CD4-positive, alpha-beta T cell treated with Interleukin-21 for 1 hour (primary cell): ENCODE results near the gene FADD.

Experiments
- DNase-seq: peaks from one replicate; pipeline ENCODE4 v3.0.0-alpha.2; 2020

Gene FADD, protein sequence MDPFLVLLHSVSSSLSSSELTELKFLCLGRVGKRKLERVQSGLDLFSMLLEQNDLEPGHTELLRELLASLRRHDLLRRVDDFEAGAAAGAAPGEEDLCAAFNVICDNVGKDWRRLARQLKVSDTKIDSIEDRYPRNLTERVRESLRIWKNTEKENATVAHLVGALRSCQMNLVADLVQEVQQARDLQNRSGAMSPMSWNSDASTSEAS

GRCh38 chr11:70202920-70203750 is at the start of gene FADD:
Gene FADD (plus strand): TSS chr11:70203296. CDS start chr11:70203460, 164 bp downstream.
- peak; percentile 94 for DNase-seq

DNA sequence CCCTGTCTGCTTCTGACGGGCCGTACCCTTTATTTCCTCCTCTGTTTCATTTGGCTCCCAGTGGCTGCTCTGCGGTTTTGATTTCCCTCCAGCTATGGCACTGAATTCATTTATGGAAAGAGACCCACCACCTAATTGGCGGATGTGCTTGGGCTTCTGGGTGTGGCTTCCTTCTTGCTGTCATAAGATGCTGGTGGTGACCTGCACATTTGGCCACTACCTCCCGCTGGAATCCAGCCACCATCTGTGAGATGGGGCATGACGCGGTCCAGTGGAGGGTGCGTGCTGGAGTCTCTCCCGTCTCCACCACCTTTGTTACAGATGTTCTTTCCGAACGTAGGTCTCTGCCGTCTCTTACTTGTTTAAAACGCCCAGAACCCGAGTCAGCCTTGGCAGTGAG is 47.7 kb upstream of the FADD start:
- DNase-seq: no peak

DNA sequence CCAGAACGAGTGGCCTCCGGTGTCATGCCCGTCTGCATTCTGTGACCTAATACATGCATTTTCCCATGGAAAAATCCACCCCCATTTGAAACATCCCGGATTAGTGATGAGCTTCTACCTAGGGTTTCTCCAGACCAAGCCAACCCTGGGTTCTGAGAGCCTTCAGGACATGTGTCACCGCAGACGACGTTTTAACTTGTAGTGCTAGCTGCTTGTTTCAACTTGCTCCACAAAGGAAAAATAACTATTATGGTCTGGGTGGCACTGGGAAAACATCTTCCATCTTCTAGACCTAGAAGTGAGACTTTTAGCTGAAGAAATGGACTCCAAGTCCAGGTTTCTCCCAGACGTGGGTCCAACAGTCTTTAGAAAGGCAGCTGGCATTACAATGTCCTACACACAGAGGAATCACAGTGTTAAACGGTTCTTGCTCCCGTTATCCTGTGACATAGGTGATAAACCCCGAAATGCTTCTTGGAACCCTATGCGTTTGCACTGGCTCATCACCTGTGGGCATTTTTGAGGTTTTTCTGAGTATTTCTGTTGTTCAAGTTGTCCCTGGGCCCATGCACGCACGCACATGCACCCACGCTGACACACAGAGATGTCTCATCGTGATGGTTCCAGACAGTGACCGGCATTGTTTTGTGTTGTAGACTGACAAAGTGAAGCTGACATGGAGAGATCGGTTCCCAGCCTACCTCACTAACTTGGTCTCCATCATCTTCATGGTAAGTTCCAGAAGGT is 46.6 kb upstream of the FADD start:
- no peak for DNase-seq

DNA sequence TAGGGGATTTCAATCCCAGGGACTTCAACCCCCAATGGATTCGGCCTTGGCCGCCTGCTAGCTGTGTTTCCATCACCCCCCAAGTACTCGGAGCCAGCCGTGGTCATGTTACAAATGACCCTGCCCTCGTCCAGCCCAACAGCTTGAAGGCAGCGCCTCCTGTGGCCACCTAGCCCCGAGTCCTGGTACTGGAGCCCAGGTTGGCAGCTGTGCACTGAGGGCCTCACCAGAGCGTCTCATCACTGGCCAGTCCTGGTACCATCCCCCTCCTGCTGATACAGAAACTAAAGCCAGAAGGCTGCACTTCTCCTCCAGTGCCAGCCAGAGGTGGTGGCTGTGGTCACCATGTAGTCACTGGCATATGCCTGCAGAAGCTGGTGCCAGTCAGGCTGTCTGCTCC is 44.9 kb upstream of the FADD start:
- DNase-seq: no peak

GRCh38 chr11:70158757-70159389 is 44.2 kb upstream of the FADD start:
- no peak for DNase-seq

- no peak for DNase-seq
These were observed 43.2 kb upstream of the FADD start for GRCh38 chr11:70159627-70160570.

- DNase-seq: no peak
These were observed 42.0 kb upstream of the FADD start for GRCh38 chr11:70161043-70161625.

DNA sequence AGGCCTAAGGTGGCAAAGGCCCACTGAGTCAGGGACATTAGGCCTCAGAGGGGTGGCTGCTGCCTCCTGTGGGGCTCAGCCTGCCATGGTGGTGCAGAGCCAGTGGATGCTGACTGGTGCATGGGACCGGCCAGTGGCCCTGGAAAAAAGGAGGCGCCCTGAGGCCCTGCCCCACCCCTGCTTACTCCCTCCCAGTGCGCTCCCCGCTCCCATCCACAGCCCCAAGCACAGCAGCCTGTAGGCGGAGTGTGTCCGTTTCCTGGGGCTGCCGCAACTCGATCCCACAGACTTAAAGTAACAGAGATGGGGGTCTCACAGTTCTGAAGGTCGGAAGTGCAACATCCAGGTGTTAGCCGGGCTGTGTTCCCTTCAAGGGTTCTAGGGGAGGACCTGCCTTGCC is 38.4 kb upstream of the FADD start:
- no peak for DNase-seq

- no peak for DNase-seq
These were observed 36.0 kb upstream of the FADD start for GRCh38 chr11:70167120-70167519.

GRCh38 chr11:70167723-70168404 is 35.2 kb upstream of the FADD start:
- no peak for DNase-seq

DNA sequence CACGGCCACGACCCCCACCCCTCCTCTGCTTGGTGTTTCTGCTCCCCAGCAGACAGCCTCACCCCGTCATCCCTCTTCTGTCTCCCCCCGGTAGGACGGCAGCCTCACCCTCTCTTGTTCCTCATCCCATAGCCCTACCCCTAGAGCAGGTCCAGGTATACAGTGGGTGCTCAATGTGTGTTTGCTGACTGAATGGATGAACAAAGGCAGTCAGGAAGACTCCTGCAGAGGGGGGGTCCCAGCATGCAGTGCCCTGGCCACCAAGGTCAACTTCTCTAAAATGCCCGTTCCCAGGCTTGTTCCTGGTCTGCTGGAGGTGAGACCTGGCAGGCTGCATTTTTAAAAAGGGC is 34.7 kb upstream of the FADD start:
- DNase-seq: no peak

GRCh38 chr11:70169127-70169526 is 34.0 kb upstream of the FADD start:
- no peak for DNase-seq

DNA sequence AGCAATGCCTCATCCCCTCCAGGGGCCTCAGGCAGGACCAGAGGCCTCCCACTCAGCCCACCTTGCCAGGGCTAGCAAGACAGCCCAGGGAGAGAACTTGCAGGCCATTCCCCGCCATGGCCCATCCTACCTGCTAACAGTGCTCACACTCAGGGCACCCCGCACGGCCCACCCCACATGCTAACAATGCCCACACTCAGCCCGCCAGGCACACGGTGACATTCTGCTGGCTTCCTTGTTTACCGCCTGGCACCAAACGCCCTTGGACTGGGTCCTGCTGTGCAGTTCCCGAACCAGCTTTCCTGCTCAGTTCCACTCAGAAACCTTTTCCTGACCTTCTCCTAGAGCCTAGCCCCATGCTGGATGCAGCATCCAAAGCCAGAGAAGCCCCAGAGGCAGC is 33.5 kb upstream of the FADD start:
- DNase-seq: no peak

GRCh38 chr11:70170596-70171210 is 32.4 kb upstream of the FADD start:
- no peak for DNase-seq

GRCh38 chr11:70173018-70173417 is 30.1 kb upstream of the FADD start:
- no peak for DNase-seq

- no peak for DNase-seq
These were observed 28.4 kb upstream of the FADD start for GRCh38 chr11:70174547-70175235.

DNA sequence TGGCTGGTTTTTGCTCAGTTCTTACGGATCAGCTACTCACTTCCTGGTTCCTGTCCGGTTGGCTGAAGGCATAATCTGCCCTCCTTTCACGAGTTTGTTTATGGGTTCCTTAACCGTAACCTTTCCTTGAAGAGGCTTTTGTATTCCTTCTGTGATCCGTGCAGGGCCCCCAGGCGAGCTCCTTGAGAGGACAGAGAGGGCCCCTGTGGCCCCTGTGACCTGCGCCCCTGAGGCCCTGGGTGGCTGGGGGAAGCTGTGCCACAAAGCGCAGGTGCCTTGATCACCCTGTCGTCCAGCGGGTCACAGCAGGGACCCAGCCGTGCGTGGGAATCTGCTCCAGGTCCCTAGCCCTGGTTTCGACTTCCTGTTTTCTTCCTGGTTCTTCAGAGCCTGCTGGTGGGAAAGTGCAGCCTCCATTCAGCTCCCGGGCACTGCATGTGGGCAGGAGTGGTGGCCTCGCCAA is 27.8 kb upstream of the FADD start:
- DNase-seq: no peak

DNA sequence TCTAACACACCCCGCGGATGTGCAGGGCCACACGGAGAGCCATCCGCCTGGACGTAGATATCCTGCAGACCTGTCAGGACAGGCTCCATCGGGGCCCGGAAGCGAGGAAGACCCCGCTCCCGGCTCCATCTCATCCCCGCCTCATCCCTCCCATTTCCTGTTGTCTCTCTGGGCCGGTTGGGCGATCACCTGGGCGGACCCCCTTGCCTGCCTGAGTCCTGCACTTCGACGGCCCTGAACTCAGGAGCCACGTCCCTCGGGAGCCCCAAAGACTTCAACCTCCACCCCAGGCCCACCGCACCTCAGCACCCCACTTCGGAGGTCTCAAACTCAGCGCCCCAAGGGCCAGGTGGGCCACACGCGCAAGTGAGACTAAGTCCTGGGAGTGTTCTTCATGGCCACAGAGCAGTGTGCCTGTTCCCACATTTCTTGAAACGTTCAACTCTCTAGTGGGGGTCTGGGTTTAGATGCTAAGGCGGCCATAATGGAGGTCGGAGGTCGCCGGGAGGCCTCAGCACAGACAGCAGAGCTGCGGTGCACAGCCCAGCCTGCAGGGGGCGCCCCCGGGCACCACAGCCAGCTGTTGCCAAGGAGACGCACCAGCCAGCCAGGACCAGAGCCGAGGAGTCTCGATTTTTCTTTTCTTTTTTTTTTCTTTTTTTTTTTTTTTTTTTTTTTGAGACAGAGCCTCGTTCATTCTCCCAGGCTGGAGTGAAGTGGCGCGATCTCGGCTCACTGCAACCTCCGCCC is 26.0 kb upstream of the FADD start:
- DNase-seq: peak; percentile 47

- no peak for DNase-seq
These were observed 22.2 kb upstream of the FADD start for GRCh38 chr11:70180906-70181305.
